ENCODE data around the gene SCGB3A1.

Gene SCGB3A1

GRCh38 chr5:180603076-180603594 lies 11.8 kb upstream of the SCGB3A1 start:
- DNase-seq, result no peak

- no peak for DNase-seq
Measured at GRCh38 chr5:180602481-180603075, 11.3 kb upstream of the SCGB3A1 start.

GRCh38 chr5:180601591-180602480 lies 10.5 kb upstream of the SCGB3A1 start:
- no peak for DNase-seq

- no peak for DNase-seq
Measured at GRCh38 chr5:180600554-180601041, 9.3 kb upstream of the SCGB3A1 start.

- no peak for DNase-seq
Measured at GRCh38 chr5:180599981-180600553, 8.8 kb upstream of the SCGB3A1 start.

GRCh38 chr5:180599590-180599914 lies 8.3 kb upstream of the SCGB3A1 start:
- no peak for DNase-seq

- DNase-seq, result no peak
Measured at GRCh38 chr5:180598797-180599589, 7.7 kb upstream of the SCGB3A1 start.

- DNase-seq, result no peak
Measured at GRCh38 chr5:180598316-180598701, 7.0 kb upstream of the SCGB3A1 start.

- no peak for DNase-seq
Measured at GRCh38 chr5:180596668-180597231, 5.5 kb upstream of the SCGB3A1 start.

GRCh38 chr5:180596115-180596667 lies 4.9 kb upstream of the SCGB3A1 start:
- no peak for DNase-seq

GRCh38 chr5:180595381-180596114 lies 4.2 kb upstream of the SCGB3A1 start:
- no peak for DNase-seq

GRCh38 chr5:180595046-180595379 lies 3.7 kb upstream of the SCGB3A1 start:
- no peak for DNase-seq

- no peak for DNase-seq
Measured at GRCh38 chr5:180594311-180595045, 3.2 kb upstream of the SCGB3A1 start.

- DNase-seq, result no peak
Measured at GRCh38 chr5:180593446-180594206, 2.3 kb upstream of the SCGB3A1 start.

GRCh38 chr5:180592176-180592575 lies 877 bp upstream of the SCGB3A1 start:
- no peak for DNase-seq

GRCh38 chr5:180590543-180591310 lies 572 bp downstream of the SCGB3A1 start:
- no peak for DNase-seq

- no peak for DNase-seq
Measured at GRCh38 chr5:180589771-180590542, 1.3 kb downstream of the SCGB3A1 start.

GRCh38 chr5:180586870-180587269 lies 4.4 kb downstream of the SCGB3A1 start:
- no peak for DNase-seq

- no peak for DNase-seq
Measured at GRCh38 chr5:180586204-180586603, 5.1 kb downstream of the SCGB3A1 start.
